ENCODE data around the gene SLC13A2. TPM values are rescaled to one million over a fixed set of nuclear protein-coding genes. Genes with fewer than 3 reads are reported as not detected.

Gene SLC13A2
- total RNA-seq, 1 experiment from 2014 or later, result not detected

- Histone ChIP-seq H3K27me3 (ENCODE audit: control insufficient read depth, insufficient read depth, low read length) (peaks cover 3% of the 10 kb centered on the region; the same call in 1 of the 2 replicates), H3K27ac (ENCODE audit: low read length) (no peak overlapping the region), H3K4me3 (ENCODE audit: low read depth in 2 of 2, low read length in 2 of 2) (no peak overlapping the region), H3K36me3 (ENCODE audit: control insufficient read depth, insufficient read depth, low read length) (no peaks in the 10 kb centered on the region), H3K9me3 (ENCODE audit: control insufficient read depth, insufficient read depth, low read depth, low read length) (no peaks in the 10 kb centered on the region), H3K4me1 (ENCODE audit: control insufficient read depth, insufficient read depth, low read length) (no peaks in the 10 kb centered on the region)
- in situ Hi-C loops (cut with HindIII; ENCODE audit: low pct_unique_long_range_greater_than_20kb, low sequenced_read_pairs), result no loop called here
- intact Hi-C loops (cut with micrococcal nuclease; ENCODE audit: unreplicated experiment), result no loop called here
- ATAC-seq (no peak), DNase-seq (ENCODE audit: low read depth, low spot score) (no peak)
- CTCF ChIA-PET, result no interaction called here
- BruUV-seq (replicated peaks), result no TSS peak
- POLR2A ChIA-PET, result no interaction called here
- TF ChIP-seq SIN3A (IDR thresholded peaks at IDR 0.05; ENCODE audit: borderline replicate concordance, insufficient read depth, low read depth, low read length) (no peak), POLR2AphosphoS5 (IDR thresholded peaks at IDR 0.05; ENCODE audit: low read depth, low read length) (no peak), TCF7L2 (IDR thresholded peaks at IDR 0.05; ENCODE audit: low read depth, low read length) (no peak), REST (IDR thresholded peaks at IDR 0.05; ENCODE audit: insufficient read depth in 1 of 2, low read depth in 2 of 2, low read length in 1 of 2) (no peak), CTCF (IDR thresholded peaks at IDR 0.05) (no peak)
Measured at GRCh38 chr17:28470914-28471366, 2.5 kb upstream of the SLC13A2 start.

- TF ChIP-seq SIN3A (IDR thresholded peaks at IDR 0.05; ENCODE audit: borderline replicate concordance, insufficient read depth, low read depth, low read length) (no peak), CTCF (IDR thresholded peaks at IDR 0.05) (no peak), REST (IDR thresholded peaks at IDR 0.05; ENCODE audit: insufficient read depth in 1 of 2, low read depth in 2 of 2, low read length in 1 of 2) (no peak), TCF7L2 (IDR thresholded peaks at IDR 0.05; ENCODE audit: low read depth, low read length) (no peak), POLR2AphosphoS5 (IDR thresholded peaks at IDR 0.05; ENCODE audit: low read depth, low read length) (no peak)
- DNase-seq (ENCODE audit: low read depth, low spot score), result no peak
- Histone ChIP-seq H3K4me1 (ENCODE audit: control insufficient read depth, insufficient read depth, low read length) (no peaks in the 10 kb centered on the region), H3K27me3 (ENCODE audit: control insufficient read depth, insufficient read depth, low read length) (peaks cover 3% of the 10 kb centered on the region; the same call in 1 of the 2 replicates), H3K4me3 (ENCODE audit: low read depth in 2 of 2, low read length in 2 of 2) (no peak overlapping the region), H3K36me3 (ENCODE audit: control insufficient read depth, insufficient read depth, low read length) (no peaks in the 10 kb centered on the region), H3K27ac (ENCODE audit: low read length) (no peak overlapping the region), H3K9me3 (ENCODE audit: control insufficient read depth, insufficient read depth, low read depth, low read length) (no peaks in the 10 kb centered on the region)
- CTCF ChIA-PET, result no interaction called here
- no peak; the same call in 1 of the 2 replicates for ATAC-seq
- POLR2A ChIA-PET, result no interaction called here
- BruUV-seq (replicated peaks), result no TSS peak
- intact Hi-C loops (cut with micrococcal nuclease; ENCODE audit: unreplicated experiment) (no loop called here), in situ Hi-C loops (cut with HindIII; ENCODE audit: low pct_unique_long_range_greater_than_20kb, low sequenced_read_pairs) (no loop called here)
Measured at GRCh38 chr17:28471531-28472342, 1.7 kb upstream of the SLC13A2 start.
